ENCODE results near the gene COX8A. TPM values are rescaled to one million over a fixed set of nuclear protein-coding genes. Genes with fewer than 3 reads are reported as not detected.
A peak's percentile ranks its signal among the peaks of the same experiment; 100 is the strongest.

Gene COX8A
- polyA plus RNA-seq, 3 donors, result 354 to 588 (median 526) TPM

DNA sequence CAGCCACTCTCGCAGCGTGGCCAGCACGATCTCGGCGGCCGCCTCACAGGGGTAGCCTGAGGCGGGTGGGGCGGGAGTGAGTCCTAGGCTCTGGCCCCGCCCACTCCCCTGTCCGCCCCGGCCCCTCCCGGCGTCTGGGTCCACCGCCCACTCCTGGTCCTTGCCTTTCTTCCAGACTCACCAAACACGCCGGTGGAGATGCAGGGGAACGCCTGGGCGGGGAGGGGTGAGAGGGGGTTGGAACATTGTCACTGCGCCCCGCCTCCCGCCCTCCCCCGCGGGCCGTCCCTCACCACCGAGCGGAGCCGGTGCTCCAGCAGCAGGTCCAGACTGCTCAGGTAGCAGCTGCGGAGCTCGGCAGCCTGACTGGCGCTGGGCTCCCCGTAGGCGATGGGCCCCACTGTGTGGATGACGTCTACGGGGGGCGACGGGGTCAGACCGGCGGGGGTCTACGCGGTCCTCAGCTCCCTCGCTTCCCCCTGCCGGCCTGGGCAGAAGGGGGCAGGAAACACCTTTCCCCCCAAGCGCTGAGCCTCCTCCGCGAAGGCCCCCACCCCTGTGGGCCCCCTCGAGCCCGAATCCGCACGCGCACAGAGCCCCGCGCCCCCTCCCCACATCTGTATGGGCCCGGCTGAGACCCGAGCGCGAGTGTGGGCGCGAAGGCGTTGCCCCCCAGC, 25.1 kb downstream of the COX8A start:
- Histone ChIP-seq H3K4me1 (ENCODE audit: control insufficient read depth in 1 of 2, insufficient read depth in 2 of 2, low read length in 2 of 2) (peaks cover 37 to 51% of the 10 kb centered on the region in 2 donors), H3K27me3 (ENCODE audit: control insufficient read depth in 2 of 2, insufficient read depth in 2 of 2, low read length in 2 of 2) (peaks cover 15 to 50% of the 10 kb centered on the region in 2 donors), H4K20me1 (ENCODE audit: insufficient read depth, low read length) (peaks cover 57% of the 10 kb centered on the region), H3K27ac (ENCODE audit: low read depth in 1 of 2, low read length in 2 of 2) (no peak overlapping the region), H2AFZ (ENCODE audit: insufficient read depth, low read depth, low read length, poor library complexity, severe bottlenecking) (no peak overlapping the region), H3K9me3 (replicated peaks in 1 of 2; ENCODE audit: control insufficient read depth in 1 of 2, insufficient read depth in 1 of 2, low read length in 2 of 2) (peaks cover 0 to 5% of the 10 kb centered on the region in 2 donors), H3K4me3 (replicated peaks in 1 of 3; ENCODE audit: low read depth in 2 of 3, low read length in 3 of 3) (peak overlapping the region; percentile 19 to 68 (median 23)), H3K36me3 (replicated peaks in 1 of 2; ENCODE audit: control insufficient read depth in 1 of 2, insufficient read depth in 2 of 2, low read length in 2 of 2) (peaks cover 38 to 41% of the 10 kb centered on the region in 2 donors), H3K4me2 (replicated peaks; ENCODE audit: extremely low read depth, low read length, poor library complexity, severe bottlenecking) (peak overlapping the region; percentile 81), H3K79me2 (ENCODE audit: insufficient read depth, low read length) (no peaks in the 10 kb centered on the region), H3K9ac (ENCODE audit: insufficient read depth, low read length, poor library complexity, severe bottlenecking) (peak overlapping the region; percentile 32)
- H3K27ac Mint-ChIP-seq, result no peak overlapping the region
- peaks cover 0 to 10% (median 3%) of the 10 kb centered on the region in 7 donors for H3K9me3 Mint-ChIP-seq
- TF ChIP-seq, protein P1, sequence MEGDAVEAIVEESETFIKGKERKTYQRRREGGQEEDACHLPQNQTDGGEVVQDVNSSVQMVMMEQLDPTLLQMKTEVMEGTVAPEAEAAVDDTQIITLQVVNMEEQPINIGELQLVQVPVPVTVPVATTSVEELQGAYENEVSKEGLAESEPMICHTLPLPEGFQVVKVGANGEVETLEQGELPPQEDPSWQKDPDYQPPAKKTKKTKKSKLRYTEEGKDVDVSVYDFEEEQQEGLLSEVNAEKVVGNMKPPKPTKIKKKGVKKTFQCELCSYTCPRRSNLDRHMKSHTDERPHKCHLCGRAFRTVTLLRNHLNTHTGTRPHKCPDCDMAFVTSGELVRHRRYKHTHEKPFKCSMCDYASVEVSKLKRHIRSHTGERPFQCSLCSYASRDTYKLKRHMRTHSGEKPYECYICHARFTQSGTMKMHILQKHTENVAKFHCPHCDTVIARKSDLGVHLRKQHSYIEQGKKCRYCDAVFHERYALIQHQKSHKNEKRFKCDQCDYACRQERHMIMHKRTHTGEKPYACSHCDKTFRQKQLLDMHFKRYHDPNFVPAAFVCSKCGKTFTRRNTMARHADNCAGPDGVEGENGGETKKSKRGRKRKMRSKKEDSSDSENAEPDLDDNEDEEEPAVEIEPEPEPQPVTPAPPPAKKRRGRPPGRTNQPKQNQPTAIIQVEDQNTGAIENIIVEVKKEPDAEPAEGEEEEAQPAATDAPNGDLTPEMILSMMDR (IDR thresholded peaks at IDR 0.05), result no peak
- H3K27me3 Mint-ChIP-seq (ENCODE audit: low read depth in 3 of 3), result peaks cover 39 to 58% (median 49%) of the 10 kb centered on the region in 3 donors
- intact Hi-C loops (cut with micrococcal nuclease), result loop anchor here (2.0 kb wide), 1 partner anchor 149 kb away; no protein-coding TSS in a partner anchor
- H3K4me1 Mint-ChIP-seq, result peaks cover 40% of the 10 kb centered on the region
- peaks cover 35 to 40% of the 10 kb centered on the region in 2 donors for H3K36me3 Mint-ChIP-seq
- WGBS (ENCODE audit: insufficient coverage), result under 1% methylated on average over 35 of the region's 59 CpGs
- peak; percentile 18 to 25 (median 21) for DNase-seq
- peak overlapping the region; percentile 70 to 86 for H3K4me3 Mint-ChIP-seq

DNA sequence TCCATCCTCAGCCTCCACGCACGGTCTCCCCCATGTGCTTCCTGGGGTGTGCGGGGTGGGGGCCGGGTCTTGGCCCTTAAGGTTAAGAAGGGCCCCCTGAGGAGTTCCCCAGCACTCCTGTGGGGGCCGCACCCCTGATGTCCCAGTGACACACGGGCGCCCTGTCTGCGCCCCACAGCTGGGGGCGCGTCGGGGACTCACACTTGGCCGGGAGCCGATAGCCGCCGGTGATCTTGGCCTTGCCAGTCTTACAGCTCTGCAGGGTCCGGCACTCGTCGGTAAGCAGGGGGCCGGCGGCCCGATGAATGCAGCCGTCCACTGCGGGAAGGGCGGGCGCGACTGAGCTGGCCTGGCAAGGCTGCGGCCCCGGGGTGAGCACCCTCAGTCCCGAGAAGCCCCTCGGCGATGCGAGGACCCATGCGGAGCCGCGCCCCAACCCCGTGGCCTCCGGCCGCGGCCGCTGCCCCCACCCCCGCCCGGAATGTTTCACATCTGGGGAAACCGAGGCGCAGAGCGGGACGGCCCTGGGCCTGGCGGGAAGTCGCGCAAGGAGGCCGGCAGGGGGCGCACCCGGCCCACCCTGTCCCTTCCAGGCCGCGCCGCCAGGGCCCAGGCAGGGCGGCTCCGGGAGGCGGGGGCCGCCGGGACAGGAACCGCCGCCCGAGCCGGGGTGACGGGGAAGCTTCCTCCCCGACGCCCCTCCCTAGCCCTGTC, 25.8 kb downstream of the COX8A start:
- Histone ChIP-seq H3K27ac (ENCODE audit: low read depth in 1 of 2, low read length in 2 of 2) (no peak overlapping the region), H3K9ac (ENCODE audit: insufficient read depth, low read length, poor library complexity, severe bottlenecking) (peak overlapping the region; percentile 32), H3K27me3 (ENCODE audit: control insufficient read depth in 2 of 2, insufficient read depth in 2 of 2, low read length in 2 of 2) (peaks cover 15 to 52% of the 10 kb centered on the region in 2 donors), H3K79me2 (ENCODE audit: insufficient read depth, low read length) (no peaks in the 10 kb centered on the region), H3K9me3 (replicated peaks in 1 of 2; ENCODE audit: control insufficient read depth in 1 of 2, insufficient read depth in 1 of 2, low read length in 2 of 2) (peaks cover 0 to 5% of the 10 kb centered on the region in 2 donors), H3K4me1 (ENCODE audit: control insufficient read depth in 1 of 2, insufficient read depth in 2 of 2, low read length in 2 of 2) (peaks cover 37 to 49% of the 10 kb centered on the region in 2 donors), H2AFZ (ENCODE audit: insufficient read depth, low read depth, low read length, poor library complexity, severe bottlenecking) (peak overlapping the region; percentile 35), H3K4me3 (replicated peaks in 1 of 3; ENCODE audit: low read depth in 2 of 3, low read length in 3 of 3) (peak overlapping the region in 1 of 3 experiments; percentile 68), H4K20me1 (ENCODE audit: insufficient read depth, low read length) (peaks cover 50% of the 10 kb centered on the region), H3K4me2 (replicated peaks; ENCODE audit: extremely low read depth, low read length, poor library complexity, severe bottlenecking) (peak overlapping the region; percentile 81), H3K36me3 (replicated peaks in 1 of 2; ENCODE audit: control insufficient read depth in 1 of 2, insufficient read depth in 2 of 2, low read length in 2 of 2) (peaks cover 32 to 34% of the 10 kb centered on the region in 2 donors)
- TF ChIP-seq, protein P1 (IDR thresholded peaks at IDR 0.05), result peak; percentile 91
- H3K27ac Mint-ChIP-seq, result no peak overlapping the region
- H3K4me3 Mint-ChIP-seq, result peak overlapping the region in 1 of 2 donors; percentile 86
- peaks cover 29 to 33% of the 10 kb centered on the region in 2 donors for H3K36me3 Mint-ChIP-seq
- H3K9me3 Mint-ChIP-seq, result peaks cover 0 to 10% (median 3%) of the 10 kb centered on the region in 7 donors
- DNase-seq, result peak; percentile 65 to 85 (median 82)
- 1% methylated on average over 65 of the region's 67 CpGs for WGBS (ENCODE audit: insufficient coverage)
- peaks cover 38% of the 10 kb centered on the region for H3K4me1 Mint-ChIP-seq
- peaks cover 45 to 63% (median 50%) of the 10 kb centered on the region in 3 donors for H3K27me3 Mint-ChIP-seq (ENCODE audit: low read depth in 3 of 3)
- intact Hi-C loops (cut with micrococcal nuclease), result loop anchor here (2.0 kb wide), 1 partner anchor 149 kb away; no protein-coding TSS in a partner anchor
